ENCODE measurements around the gene PDILT.

DNA sequence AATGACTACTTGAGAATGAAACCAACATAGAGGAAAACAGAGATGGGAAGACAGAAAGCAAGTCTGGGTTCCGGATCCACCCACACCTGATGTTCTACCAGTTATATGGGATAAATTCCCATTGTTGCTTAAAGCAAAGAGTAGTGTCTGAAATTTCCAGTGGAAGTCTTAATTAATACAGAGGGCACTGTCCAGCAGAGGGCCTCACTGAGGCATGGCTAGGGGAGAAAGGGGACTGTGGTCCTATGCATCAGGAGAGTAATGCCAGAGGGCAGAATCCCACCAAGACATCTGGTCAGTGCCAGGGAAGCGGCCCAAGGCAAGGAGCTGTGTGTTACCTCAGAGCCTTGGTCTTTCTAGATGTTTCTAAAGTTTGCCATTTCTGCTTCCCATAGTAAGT lies 44.5 kb downstream of the PDILT start:
- TF ChIP-seq, protein P1, sequence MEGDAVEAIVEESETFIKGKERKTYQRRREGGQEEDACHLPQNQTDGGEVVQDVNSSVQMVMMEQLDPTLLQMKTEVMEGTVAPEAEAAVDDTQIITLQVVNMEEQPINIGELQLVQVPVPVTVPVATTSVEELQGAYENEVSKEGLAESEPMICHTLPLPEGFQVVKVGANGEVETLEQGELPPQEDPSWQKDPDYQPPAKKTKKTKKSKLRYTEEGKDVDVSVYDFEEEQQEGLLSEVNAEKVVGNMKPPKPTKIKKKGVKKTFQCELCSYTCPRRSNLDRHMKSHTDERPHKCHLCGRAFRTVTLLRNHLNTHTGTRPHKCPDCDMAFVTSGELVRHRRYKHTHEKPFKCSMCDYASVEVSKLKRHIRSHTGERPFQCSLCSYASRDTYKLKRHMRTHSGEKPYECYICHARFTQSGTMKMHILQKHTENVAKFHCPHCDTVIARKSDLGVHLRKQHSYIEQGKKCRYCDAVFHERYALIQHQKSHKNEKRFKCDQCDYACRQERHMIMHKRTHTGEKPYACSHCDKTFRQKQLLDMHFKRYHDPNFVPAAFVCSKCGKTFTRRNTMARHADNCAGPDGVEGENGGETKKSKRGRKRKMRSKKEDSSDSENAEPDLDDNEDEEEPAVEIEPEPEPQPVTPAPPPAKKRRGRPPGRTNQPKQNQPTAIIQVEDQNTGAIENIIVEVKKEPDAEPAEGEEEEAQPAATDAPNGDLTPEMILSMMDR (conservative IDR thresholded peaks at IDR 0.05 in 1 of 2, IDR thresholded peaks at IDR 0.05 in 1 of 2; ENCODE audit: extremely low read depth in 1 of 2, insufficient read depth in 1 of 2, low read depth in 1 of 2, low read length in 2 of 2): no peak
- TF ChIP-seq EZH2 (IDR thresholded peaks at IDR 0.05; ENCODE audit: borderline replicate concordance, low read length): no peak
